ENCODE data around the gene KCTD2. TPM values are rescaled to one million over a fixed set of nuclear protein-coding genes. Genes with fewer than 3 reads are reported as not detected.

The KCTD2 gene
- total RNA-seq, 2 donors from 2014 or later = 27.7 to 32.8 TPM

- peaks cover 15% of the 10 kb centered on the region for H3K36me3 ChIP-seq (ENCODE audit: control insufficient read depth, insufficient read depth, low read length)
- no peaks in the 10 kb centered on the region for H3K27me3 Mint-ChIP-seq (ENCODE audit: insufficient read depth)
Observed at GRCh38 chr17:75093548-75094158, 46.6 kb downstream of the KCTD2 start.

DNA sequence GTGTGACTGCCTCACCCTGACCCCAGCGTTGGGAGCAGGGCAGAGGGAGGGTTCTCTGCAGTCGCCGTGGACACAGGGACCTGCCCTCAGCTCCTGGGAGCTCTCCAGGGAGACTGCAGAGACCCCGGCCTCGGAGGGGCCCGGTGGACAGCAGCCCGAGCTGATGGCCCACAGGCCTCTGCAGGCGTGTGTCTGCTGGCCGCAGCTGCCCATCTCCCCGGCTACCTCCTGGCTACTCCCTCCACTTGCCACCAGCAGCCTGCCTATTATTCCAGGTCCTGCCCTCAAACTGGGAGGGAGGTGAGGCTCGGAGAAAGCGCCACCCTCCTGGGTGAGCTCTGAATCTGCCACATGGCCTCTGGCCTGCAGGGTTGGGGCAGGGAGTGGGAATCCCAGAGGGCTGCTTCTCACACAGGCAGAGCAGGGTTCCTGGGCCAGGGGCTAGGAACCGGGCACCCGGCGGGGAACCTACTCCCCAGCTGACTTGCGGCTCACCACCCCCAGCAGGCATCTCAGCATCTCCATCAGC is 47.9 kb downstream of the KCTD2 start:
- Mint-ChIP-seq H3K36me3 (ENCODE audit: low read depth) (peaks cover 43% of the 10 kb centered on the region), H3K4me3 (no peak overlapping the region), H3K4me1 (peaks cover 38% of the 10 kb centered on the region), H3K27me3 (ENCODE audit: insufficient read depth) (no peaks in the 10 kb centered on the region), H3K27ac (no peak overlapping the region), H3K9me3 (no peaks in the 10 kb centered on the region)
- Histone ChIP-seq H3K4me1 (ENCODE audit: control insufficient read depth, insufficient read depth, low read length) (peaks cover 7% of the 10 kb centered on the region), H3K9ac (ENCODE audit: extremely low read depth, low read length, poor library complexity, severe bottlenecking) (no peak overlapping the region), H3K27me3 (ENCODE audit: control insufficient read depth, insufficient read depth, low read length, poor library complexity, severe bottlenecking) (no peaks in the 10 kb centered on the region), H3K4me3 (ENCODE audit: low read length) (no peak overlapping the region), H3K36me3 (ENCODE audit: control insufficient read depth, insufficient read depth, low read length) (peaks cover 18% of the 10 kb centered on the region), H3K9me3 (ENCODE audit: control insufficient read depth, low read length) (no peaks in the 10 kb centered on the region), H3K27ac (ENCODE audit: low read depth, low read length) (no peak overlapping the region)
- DNase-seq = peak; percentile 61
- 81 to 88% methylated on average over 12 to 16 of the region's 16 CpGs for WGBS, 2 experiments (ENCODE audit: insufficient coverage in 1 of 2, insufficient read length in 1 of 2)
- no peak for TF ChIP-seq CTCF (conservative IDR thresholded peaks at IDR 0.05)

More at GRCh38 chr17:75093548-75094158, 46.6 kb downstream of the KCTD2 start:
- Mint-ChIP-seq H3K4me1 (peaks cover 43% of the 10 kb centered on the region), H3K4me3 (no peak overlapping the region), H3K9me3 (no peaks in the 10 kb centered on the region), H3K27ac (no peak overlapping the region), H3K36me3 (ENCODE audit: low read depth) (peaks cover 35% of the 10 kb centered on the region)
- H3K27me3 ChIP-seq (ENCODE audit: control insufficient read depth, insufficient read depth, low read length, poor library complexity, severe bottlenecking) = no peaks in the 10 kb centered on the region
- 95 to 99% methylated on average over 11 to 18 of the region's 18 CpGs for WGBS, 2 experiments (ENCODE audit: insufficient coverage in 1 of 2, insufficient read length in 1 of 2)
- DNase-seq = no peak
- H3K4me3 ChIP-seq (ENCODE audit: low read length) = no peak overlapping the region
- H3K9me3 ChIP-seq (ENCODE audit: control insufficient read depth, low read length) = no peaks in the 10 kb centered on the region
- no peak overlapping the region for H3K27ac ChIP-seq (ENCODE audit: low read depth, low read length)
- no peak for TF ChIP-seq CTCF (conservative IDR thresholded peaks at IDR 0.05)
- H3K4me1 ChIP-seq (ENCODE audit: control insufficient read depth, insufficient read depth, low read length) = peaks cover 3% of the 10 kb centered on the region
- H3K9ac ChIP-seq (ENCODE audit: extremely low read depth, low read length, poor library complexity, severe bottlenecking) = no peak overlapping the region

DNA sequence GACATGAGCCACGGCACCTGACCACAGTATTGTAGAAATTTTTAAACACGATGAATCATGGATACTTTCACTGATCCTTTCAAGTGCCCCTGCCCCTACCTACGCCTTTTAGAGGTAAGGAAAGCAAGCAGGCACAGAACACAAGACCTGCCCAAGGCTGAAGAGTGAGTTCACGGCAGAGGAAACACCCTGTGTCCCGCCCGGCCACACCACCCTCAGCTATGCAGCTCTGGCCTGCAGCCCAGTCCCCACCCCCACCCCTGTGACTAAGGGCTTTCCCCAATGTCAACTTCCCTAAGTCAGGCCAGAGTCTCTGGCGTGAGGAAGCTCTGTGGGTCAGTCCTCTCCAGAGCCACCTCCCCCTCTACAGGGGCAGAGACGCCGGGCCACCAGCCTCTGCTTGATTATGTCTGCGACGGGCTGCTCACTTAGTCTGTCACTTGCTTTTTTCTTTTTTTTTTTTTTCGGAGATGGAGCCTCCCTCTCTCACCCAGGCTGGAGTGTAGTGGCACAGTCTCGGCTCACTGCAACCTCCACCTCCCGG is 49.1 kb downstream of the KCTD2 start:
- Histone ChIP-seq H3K36me3 (ENCODE audit: control insufficient read depth, insufficient read depth, low read length) (peaks cover 26% of the 10 kb centered on the region), H3K9me3 (ENCODE audit: control insufficient read depth, low read length) (no peaks in the 10 kb centered on the region), H3K27ac (ENCODE audit: low read depth, low read length) (no peak overlapping the region), H3K4me1 (ENCODE audit: control insufficient read depth, insufficient read depth, low read length) (peaks cover 6% of the 10 kb centered on the region), H3K9ac (ENCODE audit: extremely low read depth, low read length, poor library complexity, severe bottlenecking) (no peak overlapping the region), H3K4me3 (ENCODE audit: low read length) (no peak overlapping the region), H3K27me3 (ENCODE audit: control insufficient read depth, insufficient read depth, low read length, poor library complexity, severe bottlenecking) (no peaks in the 10 kb centered on the region)
- peak; percentile 83 for DNase-seq
- WGBS, 2 experiments (ENCODE audit: insufficient coverage in 1 of 2, insufficient read length in 1 of 2) = 85 to 95% methylated on average over 11 to 14 of the region's 14 CpGs
- Mint-ChIP-seq H3K36me3 (ENCODE audit: low read depth) (peaks cover 51% of the 10 kb centered on the region), H3K4me3 (no peak overlapping the region), H3K27me3 (ENCODE audit: insufficient read depth) (no peaks in the 10 kb centered on the region), H3K9me3 (no peaks in the 10 kb centered on the region), H3K4me1 (peaks cover 30% of the 10 kb centered on the region), H3K27ac (peak overlapping the region; percentile 41)
- no peak for TF ChIP-seq CTCF (conservative IDR thresholded peaks at IDR 0.05)
